Tracheal epithelial cell (primary cell): Measurements from ENCODE around the gene TRIM31. TPM values are rescaled to one million over a fixed set of nuclear protein-coding genes. Genes with fewer than 3 reads are reported as not detected.

Experiments used
- total RNA-seq: library from RNA; depleted of rRNA; stranded (reverse); fragments of >200 nt; gene quantifications from 2 replicates; pipeline ENCODE4 v1.2.1, GENCODE V29; 2014

TRIM31 gene
- total RNA-seq = 0.21 TPM in 1 of 2 replicates, not detected in the other

GRCh38 chr6:30113003-30113759 is at the start of gene TRIM31:
TSS of gene TRIM31 (minus strand) at chr6:30113090. CDS start at chr6:30112805, 285 bp downstream.

GRCh38 chr6:30160785-30161531 is 48.1 kb upstream of the TRIM31 start, which contains the start of gene TRIM10:
TSS of gene TRIM10 (minus strand) at chr6:30161211. CDS start at chr6:30160858, 353 bp downstream.

GRCh38 chr6:30135757-30136156 is 22.9 kb upstream of the TRIM31 start, which contains the start of gene TRIM40:
TSS of gene TRIM40 (plus strand) at chr6:30136140. CDS start at chr6:30137037, 897 bp downstream.

GRCh38 chr6:30075094-30075789 is 37.6 kb downstream of the TRIM31 start, which contains the start of gene RNF39:
TSS of gene RNF39 (minus strand) at chr6:30075769. CDS start at chr6:30075585, 184 bp downstream.

GRCh38 chr6:30066577-30067459 is 46.1 kb downstream of the TRIM31 start, which contains the start of gene PPP1R11:
TSS of gene PPP1R11 (plus strand) at chr6:30067198. CDS start at chr6:30067411, 213 bp downstream.

GRCh38 chr6:30061092-30061857 is 51.6 kb downstream of the TRIM31 start, which contains the start of gene POLR1H:
TSS of gene POLR1H (plus strand) at chr6:30061265. CDS start at chr6:30061525, 260 bp downstream.

Other genes starting within 250 kb of the TRIM31 start
- gene HLA-A, start 170.6 kb downstream of the TRIM31 start, total RNA-seq = 447 and 697 TPM in 2 replicates
- 27.2 and 36.7 TPM in 2 replicates for gene POLR1H, start 51.8 kb downstream of the TRIM31 start, total RNA-seq
- 16.6 and 17.1 TPM in 2 replicates for gene PPP1R11, start 45.9 kb downstream of the TRIM31 start, total RNA-seq
- 3.0 and 4.3 TPM in 2 replicates for gene RNF39, start 37.3 kb downstream of the TRIM31 start, total RNA-seq
- gene TRIM40, start 23.1 kb upstream of the TRIM31 start, total RNA-seq = not detected in 2 replicates
- not detected in 2 replicates for gene TRIM10, start 48.1 kb upstream of the TRIM31 start, total RNA-seq
- under 0.01 TPM in 1 of 2 replicates, not detected in the other for gene TRIM15, start 50.5 kb upstream of the TRIM31 start, total RNA-seq
- gene TRIM26, start 100.3 kb upstream of the TRIM31 start, total RNA-seq = 16.4 and 24.3 TPM in 2 replicates
- 10.9 and 12.5 TPM in 2 replicates for gene TRIM39, start 213.8 kb upstream of the TRIM31 start, total RNA-seq
- 39.5 and 44.8 TPM in 2 replicates for gene RPP21, start 232.1 kb upstream of the TRIM31 start, total RNA-seq